Measurements from ENCODE around the gene TYRP1.

- TF ChIP-seq CTCF (IDR thresholded peaks at IDR 0.05; ENCODE audit: poor library complexity, severe bottlenecking): no peak
- no peak for TF ChIP-seq EZH2 (IDR thresholded peaks at IDR 0.05; ENCODE audit: borderline replicate concordance, insufficient read depth, low read length, poor library complexity, severe bottlenecking)
- no peak for TF ChIP-seq POLR2AphosphoS5 (IDR thresholded peaks at IDR 0.05)
These were observed 25.4 kb downstream of the TYRP1 start for GRCh38 chr9:12718482-12719026.
